Activated CD4-positive, alpha-beta T cell treated with anti-CD3 and anti-CD28 coated beads, Interleukin-2, amount 10 ng/mL, durations not matched to agents 7 days and 5 days (primary cell): ENCODE data around the gene HERC2. TPM values are rescaled to one million over a fixed set of nuclear protein-coding genes. Genes with fewer than 3 reads are reported as not detected.
"Not testable (repeated sequence)": the region's sequence is repeated elsewhere in the genome, so short reads cannot be mapped to it uniquely, and the experiment has no call there.

Experiments
- CTCF ChIA-PET: fragments of 350-600 bp; sonication (Branson Sonifier 250); formaldehyde crosslinking; loops from one replicate; lab custom pipeline; 2021; ENCODE audit warnings: antibody characterized with exemption; lab: Charles Lee
- POLR2A ChIA-PET: fragments of 350-600 bp; sonication (Branson Sonifier 250); formaldehyde crosslinking; loops from one replicate; lab custom pipeline; 2021; ENCODE audit warnings: antibody characterized with exemption; lab: Charles Lee
- DNase-seq: peaks from one replicate; pipeline ENCODE4 v3.0.0-alpha.2; 2020
- H3K27ac Mint-ChIP-seq: one replicate; pipeline ENCODE4 v1.8.0; 2021; ENCODE audit warnings: mild to moderate bottlenecking, moderate library complexity, mixed read lengths
- H3K27me3 Mint-ChIP-seq: one replicate; pipeline ENCODE4 v1.8.0; 2021; ENCODE audit warnings: mixed read lengths
- H3K36me3 Mint-ChIP-seq: one replicate; pipeline ENCODE4 v1.8.0; 2021; ENCODE audit warnings: low read depth, mixed read lengths
- H3K4me1 Mint-ChIP-seq: one replicate; pipeline ENCODE4 v1.8.0; 2021; ENCODE audit warnings: mixed read lengths
- H3K4me3 Mint-ChIP-seq: one replicate; pipeline ENCODE4 v1.8.0; 2021; ENCODE audit warnings: mild to moderate bottlenecking, moderate library complexity, mixed read lengths
- H3K9me3 Mint-ChIP-seq: one replicate; pipeline ENCODE4 v1.8.0; 2021; ENCODE audit warnings: mixed read lengths
- total RNA-seq, 2 experiments: library from RNA; stranded (reverse); gene quantifications; one replicate each; pipeline ENCODE4 v1.2.3, GENCODE V29; 2021

The HERC2 gene
- total RNA-seq, 2 experiments from 2014 or later, result 47.8 to 48.2 TPM

DNA sequence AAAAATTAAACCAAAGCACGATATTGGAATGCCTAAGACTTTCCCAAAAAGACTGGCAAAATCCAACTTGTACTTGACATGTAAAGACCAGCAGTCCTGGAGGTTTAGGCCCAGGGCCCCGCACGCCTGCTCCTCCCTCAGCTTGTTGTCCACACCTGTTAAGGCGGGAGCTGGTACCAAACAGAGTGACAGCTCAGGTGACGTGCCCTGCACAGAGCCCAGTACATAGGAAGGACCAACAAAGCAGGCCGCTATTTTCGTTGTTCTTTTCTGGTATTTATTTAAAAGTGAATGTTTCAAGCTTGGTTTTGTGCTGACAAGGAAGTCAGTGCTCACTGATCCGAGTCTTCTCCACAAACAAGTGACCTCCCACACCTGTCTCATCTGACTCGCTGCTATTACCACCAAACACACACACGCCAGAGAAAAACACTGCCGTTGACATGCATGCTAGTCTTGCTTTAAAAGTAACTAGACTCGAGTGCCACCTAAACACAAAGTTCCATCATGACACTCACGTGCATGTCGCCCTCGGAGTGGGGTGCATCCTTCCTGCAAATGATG, 50.2 kb downstream of the HERC2 start:
- H3K4me3 Mint-ChIP-seq, result no peak overlapping the region
- no peak overlapping the region for H3K27ac Mint-ChIP-seq
- CTCF ChIA-PET, result no interaction called here
- no peaks in the 10 kb centered on the region for H3K9me3 Mint-ChIP-seq
- no peak for DNase-seq
- no peaks in the 10 kb centered on the region for H3K4me1 Mint-ChIP-seq
- peaks cover 28% of the 10 kb centered on the region for H3K36me3 Mint-ChIP-seq
- POLR2A ChIA-PET, result no interaction called here
- no peaks in the 10 kb centered on the region for H3K27me3 Mint-ChIP-seq

DNA sequence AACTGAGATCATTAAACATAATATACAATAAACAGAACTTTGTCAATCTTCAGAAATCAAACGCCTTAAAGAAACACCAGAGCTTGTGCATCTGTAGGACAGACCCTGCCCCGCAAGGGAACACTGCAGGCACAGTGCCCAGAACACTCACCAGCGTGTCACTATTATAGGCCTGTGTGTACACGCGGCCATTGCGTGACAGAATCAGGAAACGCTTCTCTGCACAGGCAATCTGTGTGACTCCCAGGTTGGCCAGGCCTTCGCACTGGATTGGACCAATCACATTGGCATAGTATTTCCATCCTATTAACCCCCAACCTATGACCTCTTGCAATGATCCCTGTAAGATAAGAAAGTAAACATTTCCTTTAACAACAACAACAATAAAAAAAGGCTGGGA, 52.9 kb downstream of the HERC2 start:
- H3K27me3 Mint-ChIP-seq, result no peaks in the 10 kb centered on the region

DNA sequence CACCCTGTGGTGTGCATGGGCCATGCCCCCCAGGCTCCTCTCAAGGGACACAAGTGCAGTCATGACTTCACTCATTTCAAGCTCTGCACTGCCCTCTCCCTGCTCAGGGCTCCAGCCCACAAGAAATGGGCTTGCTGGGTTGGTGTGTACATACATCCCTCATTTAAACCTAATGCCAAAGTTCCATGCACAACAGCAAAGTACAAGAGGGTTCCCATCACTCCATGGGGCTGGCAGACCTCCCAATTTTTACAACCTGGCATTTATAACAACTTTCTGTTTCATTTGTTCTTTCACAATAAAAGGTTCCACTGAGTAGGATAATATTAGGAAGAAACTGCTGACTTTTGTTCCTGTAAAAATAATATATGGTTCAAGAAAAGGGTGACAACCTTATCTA, 54.3 kb downstream of the HERC2 start:
- Mint-ChIP-seq H3K4me3 (no peak overlapping the region), H3K9me3 (no peaks in the 10 kb centered on the region), H3K36me3 (peaks cover 38% of the 10 kb centered on the region), H3K27me3 (no peaks in the 10 kb centered on the region), H3K27ac (no peak overlapping the region), H3K4me1 (no peaks in the 10 kb centered on the region)
- POLR2A ChIA-PET, result no interaction called here
- CTCF ChIA-PET, result no interaction called here
- DNase-seq, result no peak

More for the DNA sequence above, 52.9 kb downstream of the HERC2 start:
- Mint-ChIP-seq H3K4me1 (no peaks in the 10 kb centered on the region), H3K9me3 (no peaks in the 10 kb centered on the region), H3K36me3 (peaks cover 37% of the 10 kb centered on the region), H3K27ac (no peak overlapping the region), H3K4me3 (no peak overlapping the region)
- ChIA-PET CTCF (no interaction called here), POLR2A (no interaction called here)
- no peak for DNase-seq

DNA sequence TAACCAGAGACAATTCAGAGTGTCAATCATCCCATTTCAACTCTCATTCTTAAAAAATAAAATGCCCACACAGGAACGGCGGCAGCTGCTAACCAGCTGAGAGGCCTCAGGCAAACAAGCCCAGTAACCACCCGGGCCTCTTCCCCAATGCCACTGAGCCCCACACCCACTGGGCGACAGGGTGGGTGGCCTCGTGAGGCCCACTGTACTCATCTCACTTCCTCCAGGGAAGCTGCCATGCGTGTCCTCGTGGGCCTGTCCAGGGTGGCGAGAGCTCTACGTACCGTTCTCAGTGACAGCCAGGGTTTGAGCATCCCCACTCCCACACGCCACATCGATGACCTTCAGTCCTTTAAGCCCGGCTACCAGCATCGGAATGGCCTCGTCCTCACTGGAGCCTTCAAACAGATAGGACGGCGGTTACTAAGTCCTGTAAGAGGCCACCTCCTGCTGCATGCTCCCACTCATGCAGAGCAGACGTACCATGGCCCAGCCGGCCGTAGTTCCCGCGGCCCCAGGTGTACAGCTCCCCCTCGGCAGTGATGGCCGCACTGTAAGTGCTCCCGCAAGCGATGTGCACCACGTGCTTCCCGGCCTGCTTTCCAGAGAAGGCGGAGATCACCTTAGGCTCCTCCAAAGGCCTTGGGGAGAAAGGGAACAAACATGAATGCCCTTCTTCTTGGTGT, 56.5 kb downstream of the HERC2 start:
- Mint-ChIP-seq H3K4me3 (no peak overlapping the region), H3K4me1 (peaks cover 5% of the 10 kb centered on the region), H3K27ac (no peak overlapping the region), H3K9me3 (no peaks in the 10 kb centered on the region), H3K27me3 (no peaks in the 10 kb centered on the region), H3K36me3 (peaks cover 40% of the 10 kb centered on the region)
- no peak for DNase-seq
- POLR2A ChIA-PET, result no interaction called here
- CTCF ChIA-PET, result no interaction called here

- H3K9me3 Mint-ChIP-seq, result no peaks in the 10 kb centered on the region
- H3K4me3 Mint-ChIP-seq, result no peak overlapping the region
- DNase-seq, result no peak
- H3K4me1 Mint-ChIP-seq, result peaks cover 5% of the 10 kb centered on the region
- H3K27me3 Mint-ChIP-seq, result no peaks in the 10 kb centered on the region
- no peak overlapping the region for H3K27ac Mint-ChIP-seq
- CTCF ChIA-PET, result no interaction called here
- POLR2A ChIA-PET, result no interaction called here
- peaks cover 37% of the 10 kb centered on the region for H3K36me3 Mint-ChIP-seq
Observed at GRCh38 chr15:28264166-28264565, 57.8 kb downstream of the HERC2 start.

GRCh38 chr15:28262438-28262837, 59.5 kb downstream of the HERC2 start:
- Mint-ChIP-seq H3K27ac (no peak overlapping the region), H3K4me1 (peaks cover 5% of the 10 kb centered on the region), H3K27me3 (no peaks in the 10 kb centered on the region), H3K9me3 (no peaks in the 10 kb centered on the region), H3K36me3 (peaks cover 20% of the 10 kb centered on the region), H3K4me3 (no peak overlapping the region)
- ChIA-PET POLR2A (no interaction called here), CTCF (no interaction called here)
- no peak for DNase-seq

DNA sequence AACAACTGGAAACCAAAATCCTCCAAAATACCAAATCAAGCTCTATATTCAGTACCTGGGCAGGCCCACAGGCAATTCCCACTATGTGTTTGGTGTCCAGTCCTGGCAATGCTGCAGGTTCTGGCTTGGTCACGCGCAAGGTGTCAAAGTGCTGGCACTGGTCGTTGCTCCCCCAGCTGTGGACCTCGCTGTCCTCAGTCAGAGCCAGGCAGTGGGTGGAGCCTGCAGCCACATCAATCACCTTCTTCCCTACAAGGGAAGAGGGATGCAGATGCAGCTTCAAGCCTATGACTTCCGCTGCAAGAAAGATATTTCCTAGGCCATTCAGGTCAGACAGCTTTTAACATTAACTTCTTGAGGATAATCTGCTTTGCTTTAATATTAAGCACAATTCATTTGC, 61.3 kb downstream of the HERC2 start:
- Mint-ChIP-seq H3K36me3 (peaks cover 11% of the 10 kb centered on the region), H3K4me3 (no peak overlapping the region), H3K27me3 (no peaks in the 10 kb centered on the region), H3K27ac (no peak overlapping the region), H3K9me3 (no peaks in the 10 kb centered on the region), H3K4me1 (peaks cover 5% of the 10 kb centered on the region)
- CTCF ChIA-PET, result no interaction called here
- no peak for DNase-seq
- POLR2A ChIA-PET, result no interaction called here

GRCh38 chr15:28260317-28260716, 61.7 kb downstream of the HERC2 start:
- peaks cover 13% of the 10 kb centered on the region for H3K36me3 Mint-ChIP-seq
- H3K27ac Mint-ChIP-seq, result no peak overlapping the region
- no peaks in the 10 kb centered on the region for H3K9me3 Mint-ChIP-seq
- H3K4me1 Mint-ChIP-seq, result peaks cover 5% of the 10 kb centered on the region
- ChIA-PET CTCF (interaction anchor here (0.6 kb wide), 1 partner anchor 647 kb away, joined by 3 read pairs; no protein-coding TSS in a partner anchor), POLR2A (no interaction called here)
- DNase-seq, result no peak
- H3K27me3 Mint-ChIP-seq, result no peaks in the 10 kb centered on the region
- H3K4me3 Mint-ChIP-seq, result no peak overlapping the region

DNA sequence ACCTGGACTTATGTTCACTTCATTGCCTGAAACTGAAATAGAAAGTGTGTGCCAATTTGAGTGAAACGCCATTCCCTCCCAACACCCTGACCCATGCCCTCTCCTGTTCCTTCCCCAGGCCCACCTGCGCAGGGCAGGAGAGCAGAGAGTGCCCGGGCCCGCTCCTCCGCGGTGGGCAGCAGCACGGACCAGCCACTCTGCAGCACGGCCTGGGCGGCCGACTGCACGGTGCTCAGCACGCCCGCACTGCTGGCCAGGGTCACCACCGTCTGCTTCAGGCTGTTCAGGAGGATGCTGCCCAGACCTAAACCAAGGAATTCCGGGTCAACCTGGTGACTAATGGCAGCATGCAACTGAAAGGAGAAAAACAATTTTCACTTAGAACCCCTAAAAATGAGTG, 66.0 kb downstream of the HERC2 start:
- DNase-seq, result no peak
- H3K27ac Mint-ChIP-seq, result no peak overlapping the region
- no peak overlapping the region for H3K4me3 Mint-ChIP-seq
- H3K36me3 Mint-ChIP-seq, result peaks cover 24% of the 10 kb centered on the region
- H3K27me3 Mint-ChIP-seq, result no peaks in the 10 kb centered on the region
- peaks cover 5% of the 10 kb centered on the region for H3K4me1 Mint-ChIP-seq
- POLR2A ChIA-PET, result no interaction called here
- CTCF ChIA-PET, result no interaction called here
- no peaks in the 10 kb centered on the region for H3K9me3 Mint-ChIP-seq

GRCh38 chr15:28252831-28253230, 69.1 kb downstream of the HERC2 start:
- H3K4me3 Mint-ChIP-seq, result no peak overlapping the region
- H3K9me3 Mint-ChIP-seq, result no peaks in the 10 kb centered on the region
- H3K36me3 Mint-ChIP-seq, result peaks cover 39% of the 10 kb centered on the region
- POLR2A ChIA-PET, result no interaction called here
- H3K27ac Mint-ChIP-seq, result peak overlapping the region; percentile 4
- peaks cover 2% of the 10 kb centered on the region for H3K4me1 Mint-ChIP-seq
- DNase-seq, result no peak
- CTCF ChIA-PET, result no interaction called here
- no peaks in the 10 kb centered on the region for H3K27me3 Mint-ChIP-seq

DNA sequence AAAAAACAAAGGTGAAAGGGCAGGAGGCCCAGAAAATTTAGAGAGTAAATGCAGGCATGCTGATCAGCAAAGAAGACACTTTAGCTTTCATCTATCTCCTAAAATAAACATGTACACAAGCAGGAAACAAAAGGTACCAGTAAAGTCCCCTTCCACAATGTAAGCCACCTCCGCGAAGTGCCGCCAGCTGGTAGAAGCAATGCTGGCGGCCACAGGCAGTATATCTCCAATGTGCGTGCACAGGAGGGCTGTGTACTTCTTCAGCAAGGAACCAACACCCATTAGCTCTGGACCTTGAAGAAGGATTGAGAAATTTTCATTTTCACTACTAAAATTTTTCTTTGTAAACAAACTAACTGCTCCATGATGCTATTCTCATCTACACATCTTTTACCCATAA, 75.4 kb downstream of the HERC2 start:
- Mint-ChIP-seq H3K4me1 (no peaks in the 10 kb centered on the region), H3K4me3 (no peak overlapping the region), H3K27me3 (no peaks in the 10 kb centered on the region), H3K36me3 (peaks cover 47% of the 10 kb centered on the region), H3K27ac (no peak overlapping the region), H3K9me3 (peaks cover 10% of the 10 kb centered on the region)
- ChIA-PET POLR2A (no interaction called here), CTCF (no interaction called here)
- DNase-seq, result no peak

- CTCF ChIA-PET, result no interaction called here
- Mint-ChIP-seq H3K27me3 (no peaks in the 10 kb centered on the region), H3K4me1 (no peaks in the 10 kb centered on the region), H3K4me3 (no peak overlapping the region), H3K36me3 (peaks cover 47% of the 10 kb centered on the region), H3K27ac (no peak overlapping the region), H3K9me3 (peaks cover 10% of the 10 kb centered on the region)
- no peak for DNase-seq
- POLR2A ChIA-PET, result no interaction called here
Observed at GRCh38 chr15:28243901-28244300, 78.1 kb downstream of the HERC2 start.

GRCh38 chr15:28243399-28243798, 78.6 kb downstream of the HERC2 start:
- no peak overlapping the region for H3K4me3 Mint-ChIP-seq
- no peak for DNase-seq
- peaks cover 45% of the 10 kb centered on the region for H3K36me3 Mint-ChIP-seq
- H3K27ac Mint-ChIP-seq, result no peak overlapping the region
- CTCF ChIA-PET, result no interaction called here
- H3K9me3 Mint-ChIP-seq, result peaks cover 10% of the 10 kb centered on the region
- no peaks in the 10 kb centered on the region for H3K27me3 Mint-ChIP-seq
- POLR2A ChIA-PET, result no interaction called here
- H3K4me1 Mint-ChIP-seq, result peaks cover 3% of the 10 kb centered on the region

- DNase-seq, H3K27ac Mint-ChIP-seq, H3K9me3 Mint-ChIP-seq, H3K27me3 Mint-ChIP-seq, H3K4me1 Mint-ChIP-seq, POLR2A ChIA-PET, H3K4me3 Mint-ChIP-seq, CTCF ChIA-PET: not testable (repeated sequence)
- peaks cover 33% of the 10 kb centered on the region for H3K36me3 Mint-ChIP-seq
Observed at GRCh38 chr15:28238296-28238695, 83.7 kb downstream of the HERC2 start.
